HFF-Myc (cell line): Measurements from ENCODE around the gene ASB4.
"Not testable (repeated sequence)": the region's sequence is repeated elsewhere in the genome, so short reads cannot be mapped to it uniquely, and the experiment has no call there.

ENCODE experiments used
- DNase-seq: peaks from one replicate; pipeline ENCODE4 v3.0.0-alpha.2; 2011; ENCODE audit warnings: low read depth; ENCODE audit errors: extremely low read depth
- H3K4me3 ChIP-seq: replicated peaks from 2 replicates; pipeline ENCODE4 v1.5.1; 2011; ENCODE audit warnings: low read depth, mild to moderate bottlenecking, control low read depth, low read length
- TF ChIP-seq, protein P1 (sequence below): IDR thresholded peaks from 2 replicates; pipeline ENCODE4 v1.5.1; 2012; ENCODE audit warnings: mild to moderate bottlenecking, low read depth, low read length, control low read depth; ENCODE audit errors: missing control alignments

Gene ASB4

GRCh38 chr7:95493247-95493646 lies 7.5 kb downstream of the ASB4 start:
- TF ChIP-seq, protein P1, sequence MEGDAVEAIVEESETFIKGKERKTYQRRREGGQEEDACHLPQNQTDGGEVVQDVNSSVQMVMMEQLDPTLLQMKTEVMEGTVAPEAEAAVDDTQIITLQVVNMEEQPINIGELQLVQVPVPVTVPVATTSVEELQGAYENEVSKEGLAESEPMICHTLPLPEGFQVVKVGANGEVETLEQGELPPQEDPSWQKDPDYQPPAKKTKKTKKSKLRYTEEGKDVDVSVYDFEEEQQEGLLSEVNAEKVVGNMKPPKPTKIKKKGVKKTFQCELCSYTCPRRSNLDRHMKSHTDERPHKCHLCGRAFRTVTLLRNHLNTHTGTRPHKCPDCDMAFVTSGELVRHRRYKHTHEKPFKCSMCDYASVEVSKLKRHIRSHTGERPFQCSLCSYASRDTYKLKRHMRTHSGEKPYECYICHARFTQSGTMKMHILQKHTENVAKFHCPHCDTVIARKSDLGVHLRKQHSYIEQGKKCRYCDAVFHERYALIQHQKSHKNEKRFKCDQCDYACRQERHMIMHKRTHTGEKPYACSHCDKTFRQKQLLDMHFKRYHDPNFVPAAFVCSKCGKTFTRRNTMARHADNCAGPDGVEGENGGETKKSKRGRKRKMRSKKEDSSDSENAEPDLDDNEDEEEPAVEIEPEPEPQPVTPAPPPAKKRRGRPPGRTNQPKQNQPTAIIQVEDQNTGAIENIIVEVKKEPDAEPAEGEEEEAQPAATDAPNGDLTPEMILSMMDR = no peak
- H3K4me3 ChIP-seq = no peak overlapping the region
- no peak for DNase-seq

DNA sequence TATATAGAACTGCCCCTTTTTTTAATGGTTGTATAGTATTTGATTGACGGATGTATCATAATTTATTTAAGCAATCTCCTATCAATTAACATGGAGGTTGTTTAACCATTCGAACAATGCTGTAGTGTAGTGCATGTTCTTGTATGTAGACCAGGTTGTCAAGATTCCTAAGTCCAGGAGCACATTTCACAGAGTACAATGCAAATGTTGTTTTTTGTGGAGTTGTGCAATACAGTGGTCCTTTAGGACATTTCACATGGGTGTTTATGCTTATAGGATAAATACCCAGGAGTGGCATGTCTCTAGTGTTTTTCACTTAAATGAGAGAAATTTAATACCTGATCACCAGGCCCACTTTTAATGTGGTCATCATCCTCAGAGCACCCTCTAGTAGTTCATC lies 8.1 kb downstream of the ASB4 start:
- H3K4me3 ChIP-seq = no peak overlapping the region
- TF ChIP-seq, protein P1 = no peak
- no peak for DNase-seq

GRCh38 chr7:95501261-95501832 lies 15.6 kb downstream of the ASB4 start:
- TF ChIP-seq, protein P1 = no peak
- DNase-seq = no peak
- no peak overlapping the region for H3K4me3 ChIP-seq

- no peak overlapping the region for H3K4me3 ChIP-seq
- TF ChIP-seq, protein P1 = no peak
- no peak for DNase-seq
Measured at GRCh38 chr7:95502403-95502802, 16.7 kb downstream of the ASB4 start.

- no peak overlapping the region for H3K4me3 ChIP-seq
- TF ChIP-seq, protein P1 = no peak
- DNase-seq = no peak
Measured at GRCh38 chr7:95503271-95504131, 17.8 kb downstream of the ASB4 start.

DNA sequence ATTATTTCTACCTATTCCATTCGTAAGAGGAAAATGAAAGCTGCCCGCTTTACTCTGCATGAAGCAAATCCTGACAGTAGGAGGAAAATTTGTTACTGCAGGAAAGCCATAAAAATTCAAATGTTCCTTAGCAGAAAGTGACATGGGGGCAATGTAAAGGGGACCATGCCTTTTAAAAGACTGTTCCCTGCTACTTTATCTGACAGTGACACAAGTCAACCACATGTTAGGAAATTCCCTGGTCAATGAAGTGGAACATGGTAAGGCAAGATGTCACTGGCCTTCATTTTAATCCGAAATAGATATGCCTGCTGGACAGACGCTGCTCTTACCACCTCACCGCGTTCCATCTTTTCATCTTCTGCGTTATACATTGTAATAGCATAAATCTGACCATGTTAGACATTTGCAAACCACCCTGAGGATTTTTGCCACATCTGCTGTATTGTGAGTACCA lies 18.4 kb downstream of the ASB4 start:
- H3K4me3 ChIP-seq, DNase-seq: not testable (repeated sequence)

GRCh38 chr7:95508780-95509179 lies 23.0 kb downstream of the ASB4 start:
- H3K4me3 ChIP-seq = no peak overlapping the region
- TF ChIP-seq, protein P1 = no peak
- no peak for DNase-seq
